GM12874 (cell line): ENCODE measurements around the gene RACGAP1.

Source experiments
- CTCF ChIP-seq: IDR thresholded peaks from 2 replicates; pipeline ENCODE4 v1.5.1; 2011; ENCODE audit warnings: low read depth, mild to moderate bottlenecking, control low read depth, low read length, moderate library complexity; ENCODE audit not compliant: insufficient read depth

RACGAP1 gene

GRCh38 chr12:50022903-50023302 lies 2.4 kb downstream of the RACGAP1 start:
- TF ChIP-seq CTCF: no peak

- no peak for TF ChIP-seq CTCF
Observed at GRCh38 chr12:50021031-50021430, 4.3 kb downstream of the RACGAP1 start.

- TF ChIP-seq CTCF: no peak
Observed at GRCh38 chr12:50019524-50019923, 5.8 kb downstream of the RACGAP1 start.

- no peak for TF ChIP-seq CTCF
Observed at GRCh38 chr12:50018968-50019367, 6.3 kb downstream of the RACGAP1 start.

- no peak for TF ChIP-seq CTCF
Observed at GRCh38 chr12:50018154-50018553, 7.1 kb downstream of the RACGAP1 start.

GRCh38 chr12:50017641-50018040 lies 7.7 kb downstream of the RACGAP1 start:
- TF ChIP-seq CTCF: no peak

GRCh38 chr12:50016501-50017475 lies 8.5 kb downstream of the RACGAP1 start:
- no peak for TF ChIP-seq CTCF
